Measurements from ENCODE around the gene SCN2A. TPM values are rescaled to one million over a fixed set of nuclear protein-coding genes. Genes with fewer than 3 reads are reported as not detected.
A peak's percentile ranks its signal among the peaks of the same experiment; 100 is the strongest.

SCN2A gene
- total RNA-seq, 1 donor from 2014 or later: 1.5 TPM

DNA sequence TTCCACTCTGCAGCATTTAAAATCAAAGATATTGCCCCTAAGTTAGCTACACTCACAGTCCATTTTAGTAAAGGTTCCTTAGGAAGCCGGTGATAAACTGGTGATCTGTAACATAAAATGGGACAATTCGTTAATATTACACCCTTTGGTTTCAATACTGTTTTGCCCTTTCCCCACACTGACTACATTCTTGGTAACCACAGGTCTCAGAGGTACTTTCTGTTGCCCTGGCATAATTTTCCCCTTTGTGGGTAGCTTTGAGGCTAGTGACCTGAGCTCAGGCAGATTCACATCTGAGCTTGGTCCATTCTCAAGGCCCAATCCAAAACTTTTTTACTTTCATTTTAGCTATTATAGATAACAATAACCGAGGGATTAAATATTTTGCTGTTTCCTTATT, 197.3 kb downstream of the SCN2A start:
- H3K4me3 Mint-ChIP-seq (ENCODE audit: unreplicated experiment): no peak overlapping the region
- no peak for DNase-seq (ENCODE audit: low spot score)
- TF ChIP-seq, protein P1, sequence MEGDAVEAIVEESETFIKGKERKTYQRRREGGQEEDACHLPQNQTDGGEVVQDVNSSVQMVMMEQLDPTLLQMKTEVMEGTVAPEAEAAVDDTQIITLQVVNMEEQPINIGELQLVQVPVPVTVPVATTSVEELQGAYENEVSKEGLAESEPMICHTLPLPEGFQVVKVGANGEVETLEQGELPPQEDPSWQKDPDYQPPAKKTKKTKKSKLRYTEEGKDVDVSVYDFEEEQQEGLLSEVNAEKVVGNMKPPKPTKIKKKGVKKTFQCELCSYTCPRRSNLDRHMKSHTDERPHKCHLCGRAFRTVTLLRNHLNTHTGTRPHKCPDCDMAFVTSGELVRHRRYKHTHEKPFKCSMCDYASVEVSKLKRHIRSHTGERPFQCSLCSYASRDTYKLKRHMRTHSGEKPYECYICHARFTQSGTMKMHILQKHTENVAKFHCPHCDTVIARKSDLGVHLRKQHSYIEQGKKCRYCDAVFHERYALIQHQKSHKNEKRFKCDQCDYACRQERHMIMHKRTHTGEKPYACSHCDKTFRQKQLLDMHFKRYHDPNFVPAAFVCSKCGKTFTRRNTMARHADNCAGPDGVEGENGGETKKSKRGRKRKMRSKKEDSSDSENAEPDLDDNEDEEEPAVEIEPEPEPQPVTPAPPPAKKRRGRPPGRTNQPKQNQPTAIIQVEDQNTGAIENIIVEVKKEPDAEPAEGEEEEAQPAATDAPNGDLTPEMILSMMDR (IDR thresholded peaks at IDR 0.05; ENCODE audit: unreplicated experiment): no peak
- H3K27ac Mint-ChIP-seq (ENCODE audit: unreplicated experiment): no peak overlapping the region
- no peaks in the 10 kb centered on the region for H3K36me3 Mint-ChIP-seq (ENCODE audit: low read depth, unreplicated experiment)
- no peaks in the 10 kb centered on the region for H3K9me3 Mint-ChIP-seq (ENCODE audit: unreplicated experiment)
- peaks cover 5% of the 10 kb centered on the region for H3K4me1 Mint-ChIP-seq (ENCODE audit: unreplicated experiment)
- H3K27me3 Mint-ChIP-seq (ENCODE audit: unreplicated experiment): no peaks in the 10 kb centered on the region

DNA sequence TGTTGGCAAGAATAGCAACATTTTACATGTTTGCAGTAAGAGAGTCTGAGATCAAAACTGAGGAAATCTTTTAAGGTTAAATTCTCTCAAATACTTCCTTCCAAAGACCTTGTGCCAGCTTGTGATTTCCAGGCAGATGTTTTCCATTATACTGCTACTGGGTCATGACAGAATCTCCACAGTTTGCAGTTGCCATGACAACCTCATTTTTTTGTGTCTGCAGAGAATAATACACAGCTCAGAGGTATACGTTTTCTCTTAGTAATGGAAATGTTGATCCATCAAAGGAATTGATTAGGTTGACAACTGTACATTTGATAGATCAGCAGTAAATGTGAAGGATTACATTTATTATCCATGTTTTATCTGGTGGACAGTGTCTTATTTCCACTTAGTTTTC, 201.2 kb downstream of the SCN2A start:
- TF ChIP-seq, protein P1 (IDR thresholded peaks at IDR 0.05; ENCODE audit: unreplicated experiment): no peak
- Mint-ChIP-seq H3K36me3 (ENCODE audit: low read depth, unreplicated experiment) (peaks cover under 1% of the 10 kb centered on the region), H3K27ac (ENCODE audit: unreplicated experiment) (peak overlapping the region; percentile 87), H3K27me3 (ENCODE audit: unreplicated experiment) (peaks cover 3% of the 10 kb centered on the region), H3K9me3 (ENCODE audit: unreplicated experiment) (no peaks in the 10 kb centered on the region), H3K4me1 (ENCODE audit: unreplicated experiment) (peaks cover 25% of the 10 kb centered on the region), H3K4me3 (ENCODE audit: unreplicated experiment) (no peak overlapping the region)
- peak; percentile 45 for DNase-seq (ENCODE audit: low spot score)

Other genes starting within 250 kb of the SCN2A start
- 0.38 TPM for gene SCN3A, start 35.4 kb upstream of the SCN2A start, total RNA-seq (ENCODE audit: unreplicated experiment)
- 14.6 TPM for gene CSRNP3, start 230.3 kb downstream of the SCN2A start, total RNA-seq (ENCODE audit: unreplicated experiment)

All from endothelial cell (in vitro differentiated cells).